GM18873 (cell line): ENCODE data around the gene CASP1.
"Not testable (repeated sequence)": the region's sequence is repeated elsewhere in the genome, so short reads cannot be mapped to it uniquely, and the experiment has no call there.

Source experiments
- ATAC-seq: cut with Tn5 transposase; IDR thresholded peaks from one replicate; pipeline ENCODE4 v1.9.1; 2021; ENCODE audit warnings: mild to moderate bottlenecking, moderate library complexity, moderate number of reproducible peaks; ENCODE audit not compliant: unreplicated experiment, low FRiP score

The CASP1 gene

GRCh38 chr11:105046898-105047579, 12.1 kb upstream of the CASP1 start:
- no peak for ATAC-seq

DNA sequence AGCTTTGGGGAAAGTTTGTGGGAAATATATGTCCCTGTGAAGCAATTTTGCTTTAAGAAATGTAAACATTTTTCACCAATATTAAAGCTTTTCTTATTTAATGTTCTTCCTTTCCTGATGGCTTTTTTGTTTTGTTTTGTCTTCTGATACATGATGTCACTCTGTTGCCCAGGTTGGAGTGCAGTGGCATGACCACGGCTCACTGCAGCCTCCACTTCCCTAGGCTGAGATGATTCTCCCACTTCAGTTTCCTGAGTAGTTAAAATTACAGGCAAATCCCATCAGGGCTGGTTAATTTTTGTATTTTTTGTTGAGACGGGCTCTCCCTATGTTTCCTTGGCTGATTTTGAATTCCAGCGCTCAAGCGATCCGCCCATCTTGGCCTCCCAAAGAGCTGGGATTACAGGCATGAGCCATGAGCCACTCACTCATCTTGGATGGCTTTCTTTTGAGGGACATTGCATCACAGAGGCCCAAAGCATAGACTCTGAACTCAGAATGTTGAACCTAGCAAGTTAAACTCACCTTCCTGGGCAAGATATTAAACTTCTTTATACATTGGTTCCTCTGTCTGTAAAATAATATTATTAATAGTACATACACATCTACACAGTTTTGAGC, 10.8 kb upstream of the CASP1 start:
- no peak for ATAC-seq

DNA sequence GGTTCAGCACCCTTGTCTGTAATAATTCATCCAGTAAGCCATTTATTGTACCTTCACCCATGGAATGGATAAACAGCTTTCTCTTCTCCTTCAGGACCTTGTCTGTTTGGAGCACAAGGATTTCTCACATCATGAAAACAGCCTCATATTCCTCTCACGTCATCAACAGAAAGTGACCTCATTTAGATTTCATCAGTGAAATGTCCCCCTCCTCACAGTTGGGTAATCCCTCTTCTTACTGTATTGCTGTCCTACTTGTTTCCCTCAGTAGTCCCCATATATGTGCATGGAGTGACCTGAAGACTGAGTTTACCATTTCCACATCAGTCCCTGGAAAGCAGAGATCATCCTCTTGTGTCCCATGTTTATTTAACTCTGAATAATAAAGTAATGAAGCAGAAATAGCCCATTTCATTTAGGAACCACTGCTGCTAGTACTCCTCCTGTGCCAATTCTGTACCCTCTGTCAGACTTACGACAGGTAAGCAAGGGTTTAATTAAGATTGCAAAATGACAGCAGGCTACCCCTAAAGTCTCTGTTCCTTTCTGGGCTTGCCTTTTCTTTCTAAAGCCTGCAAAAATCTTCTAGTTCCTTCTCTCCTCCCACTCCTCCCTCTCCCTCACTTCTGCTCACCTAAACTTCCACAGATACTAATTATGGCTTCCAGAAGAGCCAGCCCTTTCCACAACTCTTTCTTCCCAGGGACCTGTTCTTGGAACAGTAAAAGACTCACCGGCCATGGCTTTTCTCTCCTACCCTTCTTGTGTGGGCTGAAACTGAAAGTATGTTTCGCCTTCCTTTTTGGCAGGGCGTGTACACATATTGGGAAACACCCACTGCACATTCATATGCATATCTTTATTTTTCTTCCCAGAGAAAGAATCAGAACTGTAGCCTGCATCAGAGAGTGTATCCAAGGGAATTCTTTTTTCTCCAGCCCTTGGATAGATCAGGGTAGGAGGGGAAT, 9.9 kb upstream of the CASP1 start, which contains the start of gene CARD16:
TSS of gene CARD16 (minus strand) at position 779 of the 968 bp plus-strand sequence. CDS start at position 741, 38 bp downstream.
- peak; percentile 99 for ATAC-seq

DNA sequence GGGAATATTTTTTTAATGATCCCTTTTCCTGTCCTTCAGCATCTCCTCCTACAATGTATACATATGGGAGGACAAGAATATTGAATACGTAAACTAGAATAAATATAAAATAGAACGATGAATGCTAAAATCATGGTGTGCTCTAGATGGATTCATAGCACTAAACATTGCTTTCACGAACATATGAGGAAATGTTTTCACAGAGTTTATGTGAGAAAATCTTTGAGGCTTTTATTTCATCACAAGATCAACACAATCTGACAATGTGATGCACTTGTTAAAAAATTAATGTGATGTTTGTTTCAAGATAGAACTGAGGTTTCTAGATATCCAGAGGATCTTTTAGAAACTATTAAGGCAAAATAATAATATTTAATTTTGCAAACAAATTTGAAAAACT, 7.2 kb upstream of the CASP1 start:
- no peak for ATAC-seq

- no peak for ATAC-seq
Observed at GRCh38 chr11:105040703-105041102, 5.8 kb upstream of the CASP1 start.

DNA sequence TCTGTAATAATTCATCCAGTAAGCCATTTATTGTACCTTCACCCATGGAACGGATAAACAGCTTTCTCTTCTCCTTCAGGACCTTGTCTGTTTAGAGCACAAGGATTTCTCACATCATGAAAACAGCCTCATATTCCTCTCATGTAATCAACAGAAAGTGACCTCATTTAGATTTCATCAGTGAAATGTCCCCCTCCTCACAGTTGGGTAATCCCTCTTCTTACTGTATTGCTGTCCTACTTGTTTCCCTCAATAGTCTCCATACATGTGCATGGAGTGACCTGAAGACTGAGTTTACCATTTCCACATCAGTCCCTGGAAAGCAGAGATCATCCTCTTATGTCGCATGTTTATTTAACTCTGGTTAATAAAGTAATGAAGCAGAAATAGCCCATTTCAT, 556 bp downstream of the CASP1 start:
- ATAC-seq: not testable (repeated sequence)

- ATAC-seq: no peak
Observed at GRCh38 chr11:105033781-105034180, 1.2 kb downstream of the CASP1 start.

GRCh38 chr11:105033343-105033742, 1.6 kb downstream of the CASP1 start:
- ATAC-seq: no peak

DNA sequence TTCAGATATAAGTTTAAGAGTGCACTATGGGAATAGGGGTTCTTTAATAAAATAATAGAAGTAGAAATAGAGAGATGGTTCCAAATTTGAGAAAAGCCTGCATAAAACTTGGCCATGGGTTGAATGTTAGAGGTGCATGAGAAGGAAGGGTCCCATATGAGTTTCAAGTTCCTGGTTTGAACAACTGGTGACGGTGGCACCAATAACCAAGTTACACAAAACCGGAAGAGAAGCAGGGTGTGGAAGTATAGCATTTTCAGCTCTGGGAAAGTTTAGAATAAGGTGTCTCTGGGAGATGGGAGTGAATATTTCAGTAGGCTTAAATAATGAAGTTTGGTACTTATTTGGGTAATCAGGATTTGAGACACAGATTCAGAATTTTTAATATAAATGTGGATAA, 2.4 kb downstream of the CASP1 start:
- ATAC-seq: no peak

GRCh38 chr11:105027678-105028077, 7.3 kb downstream of the CASP1 start:
- no peak for ATAC-seq

DNA sequence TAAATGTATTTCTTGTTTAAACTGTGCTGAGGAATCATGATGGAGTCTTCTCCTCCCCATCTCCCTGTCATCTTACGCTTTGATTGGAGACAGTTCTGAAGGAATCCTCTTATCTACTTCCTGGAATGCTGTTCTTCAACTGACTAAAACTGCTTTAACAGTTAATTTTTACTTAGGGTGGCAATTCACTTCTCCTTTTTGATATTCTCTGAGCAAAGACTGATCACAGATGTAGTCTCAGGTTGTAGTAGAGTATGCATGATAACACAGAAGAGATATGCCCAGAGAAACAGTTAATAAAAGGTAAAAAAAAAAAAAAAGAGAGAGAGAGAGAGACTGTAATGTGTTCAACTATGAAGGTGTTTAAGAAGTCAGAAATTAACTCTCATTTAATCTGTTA, 10.6 kb downstream of the CASP1 start:
- no peak for ATAC-seq

DNA sequence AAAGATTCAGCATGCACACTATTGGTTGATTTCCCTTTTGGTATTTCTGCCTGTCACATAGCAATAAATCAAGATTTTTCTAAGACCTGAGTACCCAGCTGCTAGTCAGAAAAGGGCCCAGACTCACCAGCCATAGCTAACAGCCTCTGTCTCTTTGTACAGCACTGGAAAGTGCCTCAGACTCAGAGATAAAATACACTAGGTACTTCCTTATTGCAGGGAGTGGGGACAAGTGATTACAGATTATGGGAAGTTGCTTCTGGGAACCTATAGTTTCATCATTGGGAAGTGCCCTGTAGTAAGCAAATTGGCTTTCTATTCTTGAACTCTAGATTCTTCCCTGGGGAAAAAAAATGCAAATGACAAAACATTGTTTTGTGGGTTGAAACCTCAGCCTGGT, 11.9 kb downstream of the CASP1 start, which contains the start of gene CASP5:
TSS of gene CASP5 (minus strand) at position 166 of the 400 bp plus-strand sequence. CDS start at position 134, 32 bp downstream.
- no peak for ATAC-seq

GRCh38 chr11:105022527-105022926, 12.4 kb downstream of the CASP1 start:
- ATAC-seq: no peak

DNA sequence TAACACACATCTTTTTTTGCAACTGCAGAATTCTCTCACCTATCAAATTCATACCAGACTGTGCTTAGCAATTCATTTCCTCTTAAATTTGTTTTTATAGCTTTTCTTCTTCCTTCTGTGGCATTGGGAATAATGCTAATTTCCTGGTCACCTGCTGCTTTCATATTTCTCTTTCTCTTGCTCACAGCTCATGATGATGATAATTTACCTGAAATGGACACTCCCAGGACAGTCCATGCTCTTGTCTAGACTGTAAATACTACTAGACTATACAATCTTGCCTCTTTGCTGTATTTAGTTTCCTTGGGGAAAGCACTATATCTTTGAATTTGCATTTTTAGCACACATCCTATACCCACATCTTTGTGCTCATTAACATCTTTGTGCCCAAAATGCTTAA, 27.5 kb downstream of the CASP1 start:
- no peak for ATAC-seq

- no peak for ATAC-seq
Observed at GRCh38 chr11:105005451-105005845, 29.5 kb downstream of the CASP1 start.

DNA sequence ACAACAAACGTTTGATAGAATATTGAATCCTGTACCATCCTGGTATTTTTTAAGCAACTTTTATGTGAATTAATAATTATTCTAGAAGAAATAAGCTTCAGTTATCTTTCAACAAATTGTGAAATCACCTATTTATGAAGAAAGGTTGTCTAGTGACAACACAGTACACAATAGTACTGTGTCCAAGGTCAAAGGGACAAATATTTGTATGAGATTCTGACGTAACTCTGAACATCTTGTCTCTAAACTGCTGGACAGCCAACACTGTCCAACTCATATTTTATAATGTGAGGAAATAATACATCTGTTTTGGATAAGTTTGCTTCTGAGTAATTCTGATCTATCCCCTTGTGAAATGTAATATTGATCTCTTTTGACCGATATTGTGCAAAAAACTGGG, 30.9 kb downstream of the CASP1 start:
- ATAC-seq: no peak

GRCh38 chr11:105003151-105003550, 31.8 kb downstream of the CASP1 start:
- ATAC-seq: no peak

DNA sequence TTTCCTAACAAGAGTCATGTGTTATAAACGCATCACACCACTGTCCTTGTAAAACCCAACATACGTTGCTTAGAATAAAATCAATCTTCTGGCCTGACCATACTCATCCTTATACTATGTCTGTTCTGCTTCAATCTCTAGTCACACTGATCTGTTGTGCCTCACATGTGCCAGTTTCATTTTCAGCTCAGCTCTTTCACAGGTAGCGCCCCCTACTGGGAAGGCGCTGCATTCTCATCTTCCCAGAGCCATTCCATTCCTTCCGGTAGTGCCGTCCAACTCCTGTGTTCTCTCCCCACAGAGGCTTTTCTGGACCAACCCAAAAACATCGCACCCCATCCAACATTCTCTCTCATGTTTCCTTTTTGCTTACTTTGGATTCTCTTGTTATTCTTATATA, 34.1 kb downstream of the CASP1 start:
- ATAC-seq: peak; percentile 90

DNA sequence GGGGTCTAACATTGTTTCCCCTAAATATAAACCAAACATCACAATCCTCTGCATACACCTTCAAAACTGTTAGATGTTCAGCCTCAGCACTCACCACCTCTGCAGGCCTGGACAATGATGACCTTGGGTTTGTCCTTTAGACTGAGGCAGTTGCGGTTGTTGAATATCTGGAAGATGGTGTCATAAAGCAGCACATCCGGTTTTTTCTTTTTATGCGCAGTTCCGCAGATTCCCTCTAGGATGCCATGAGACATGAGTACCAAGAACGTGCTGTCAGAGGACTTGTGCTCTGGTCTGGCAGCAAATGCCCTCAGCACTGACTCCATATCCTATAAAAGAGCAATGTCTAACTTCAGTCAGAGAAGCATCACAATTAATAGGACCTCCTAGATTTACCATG, 34.8 kb downstream of the CASP1 start:
- no peak for ATAC-seq

DNA sequence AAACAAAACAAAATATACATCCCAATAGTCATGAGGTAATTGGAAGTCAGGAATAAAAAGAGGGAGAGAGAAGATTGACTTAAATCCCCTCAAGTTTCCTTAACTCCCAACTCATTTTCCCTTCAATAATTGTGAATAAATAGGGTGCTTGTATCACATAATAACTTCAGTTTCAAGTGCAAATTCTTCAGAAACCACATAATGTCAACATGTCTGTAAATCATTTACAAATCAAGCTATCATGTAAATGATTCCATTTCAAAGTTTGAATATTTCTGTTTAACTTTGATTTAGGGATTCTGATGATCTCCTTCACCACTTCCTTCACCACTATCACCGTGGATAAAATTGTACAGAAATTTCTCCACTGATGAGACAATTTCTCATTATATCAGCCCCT, 35.2 kb downstream of the CASP1 start:
- ATAC-seq: no peak

DNA sequence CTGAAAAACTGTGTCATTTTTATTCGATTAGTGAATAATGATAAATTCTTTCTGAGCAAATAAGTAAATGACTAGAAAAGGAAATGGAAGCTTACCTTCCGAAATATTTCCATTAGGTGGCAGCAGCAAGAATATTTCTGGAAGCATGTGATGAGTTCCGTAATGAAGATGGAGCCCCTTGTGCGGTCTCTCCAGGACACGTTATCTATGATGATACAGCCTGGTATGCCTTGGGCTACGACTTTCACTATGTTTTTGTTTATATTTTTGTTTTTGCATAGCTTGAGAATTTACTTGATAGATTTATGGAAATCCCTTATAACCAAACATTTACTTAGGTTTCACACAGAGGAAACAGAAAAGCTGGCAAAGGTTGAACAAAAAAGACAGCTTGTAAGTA, 37.7 kb downstream of the CASP1 start:
- no peak for ATAC-seq
